IMR-90 (cell line): ENCODE measurements around the gene SLC16A8. TPM values are rescaled to one million over a fixed set of nuclear protein-coding genes. Genes with fewer than 3 reads are reported as not detected.

Source experiments
- ATAC-seq: fragments of 200-7000 bp; cut with Tn5 transposase; 2 replicates; pipeline ENCODE4 v1.9.1; 2020; ENCODE audit warnings: low read depth, mild to moderate bottlenecking, moderate library complexity
- BruUV-seq: library from RNA; stranded (reverse); fragments of 400-500 nt; replicated peaks from 2 replicates; lab custom pipeline; 2021; lab: Mats Ljungman, UMichigan
- CTCF ChIA-PET: fragments of 300-600 bp; formaldehyde crosslinking; extraction: SDS; loops from one replicate; lab custom pipeline; 2021; ENCODE audit warnings: antibody characterized with exemption; lab: Yijun Ruan, JAX
- POLR2A ChIA-PET: fragments of 300-600 bp; sonication (Branson Sonifier 250); formaldehyde crosslinking; loops from one replicate; lab custom pipeline; 2022; ENCODE audit warnings: antibody characterized with exemption; ENCODE audit not compliant: unreplicated experiment; lab: Charles Lee
- DNase-seq: peaks from one replicate; pipeline ENCODE4 v3.0.0; 2013
- H2AFZ ChIP-seq: replicated peaks from 2 replicates; pipeline ENCODE3; 2013; ENCODE audit warnings: low read length, mild to moderate bottlenecking; ENCODE audit not compliant: poor library complexity
- H2AK5ac ChIP-seq: 2 replicates; pipeline ENCODE4 v1.6.1; 2013; ENCODE audit warnings: low read depth, low read length, inconsistent platforms
- H2AK9ac ChIP-seq: replicated peaks from 2 replicates; pipeline ENCODE3; 2013; ENCODE audit warnings: mild to moderate bottlenecking, low read depth, low read length, moderate library complexity; ENCODE audit not compliant: poor library complexity
- H2BK120ac ChIP-seq: 2 replicates; pipeline ENCODE4 v1.6.1; 2013; ENCODE audit warnings: low read depth, low read length, inconsistent platforms
- H2BK15ac ChIP-seq: 3 replicates; pipeline ENCODE4 v1.6.1; 2013; ENCODE audit warnings: low read depth, low read length, inconsistent platforms
- H2BK20ac ChIP-seq: 2 replicates; pipeline ENCODE4 v1.6.1; 2013; ENCODE audit warnings: low read depth, mild to moderate bottlenecking, inconsistent platforms, low read length, moderate library complexity
- H2BK5ac ChIP-seq: 2 replicates; pipeline ENCODE4 v1.6.1; 2013; ENCODE audit warnings: mild to moderate bottlenecking, low read depth, low read length, inconsistent platforms; ENCODE audit not compliant: poor library complexity, severe bottlenecking
- H3K14ac ChIP-seq: replicated peaks from 2 replicates; pipeline ENCODE4 v1.6.1; 2013; ENCODE audit warnings: low read depth, low read length, inconsistent platforms
- H3K18ac ChIP-seq: 2 replicates; pipeline ENCODE4 v1.6.1; 2013; ENCODE audit warnings: low read depth, low read length, control low read depth
- H3K23ac ChIP-seq: 2 replicates; pipeline ENCODE4 v1.6.1; 2013; ENCODE audit warnings: low read depth, low read length, inconsistent platforms
- H3K27ac ChIP-seq: 2 replicates; pipeline ENCODE4 v1.5.1; 2013; ENCODE audit warnings: mild to moderate bottlenecking, control low read depth, low read length; ENCODE audit not compliant: insufficient read depth
- H3K27me3 ChIP-seq: 2 replicates; pipeline ENCODE4 v1.6.1; 2013; ENCODE audit warnings: low read length; ENCODE audit not compliant: control insufficient read depth, insufficient read depth
- H3K36me3 ChIP-seq: 2 replicates; pipeline ENCODE4 v1.6.1; 2013; ENCODE audit warnings: low read length, mixed read lengths; ENCODE audit not compliant: control insufficient read depth, insufficient read depth
- H3K4ac ChIP-seq: 2 replicates; pipeline ENCODE4 v1.6.1; 2013; ENCODE audit warnings: low read depth, low read length, inconsistent platforms
- H3K4me1 ChIP-seq: 2 replicates; pipeline ENCODE4 v1.6.1; 2013; ENCODE audit warnings: low read length, mixed read lengths; ENCODE audit not compliant: control insufficient read depth, insufficient read depth
- H3K4me2 ChIP-seq: 2 replicates; pipeline ENCODE4 v1.6.1; 2013; ENCODE audit warnings: low read depth, mild to moderate bottlenecking, control low read depth, low read length, moderate library complexity
- H3K4me3 ChIP-seq: 2 replicates; pipeline ENCODE4 v1.5.1; 2013; ENCODE audit warnings: low read depth, mild to moderate bottlenecking, control low read depth, low read length, moderate library complexity; ENCODE audit not compliant: insufficient read depth
- H3K56ac ChIP-seq: 2 replicates; pipeline ENCODE4 v1.6.1; 2013; ENCODE audit warnings: low read length, inconsistent platforms; ENCODE audit not compliant: insufficient read depth; ENCODE audit errors: extremely low read depth
- H3K79me1 ChIP-seq, 2 experiments: 2 replicates each; pipeline ENCODE4 v1.6.1; 2013; ENCODE audit warnings: low read length in 2 of 2, inconsistent platforms in 1 of 2, low read depth in 1 of 2
- H3K9ac ChIP-seq: 2 replicates; pipeline ENCODE4 v1.6.1; 2013; ENCODE audit warnings: low read depth, low read length, control low read depth
- H3K9me1 ChIP-seq: 2 replicates; pipeline ENCODE4 v1.6.1; 2013; ENCODE audit warnings: low read length, inconsistent platforms; ENCODE audit not compliant: insufficient read depth
- H3K9me3 ChIP-seq: 2 replicates; pipeline ENCODE4 v1.6.1; 2013; ENCODE audit warnings: low read length; ENCODE audit not compliant: control insufficient read depth, insufficient read depth
- H4K20me1 ChIP-seq: 2 replicates; pipeline ENCODE4 v1.6.1; 2013; ENCODE audit warnings: low read length, inconsistent platforms; ENCODE audit not compliant: insufficient read depth
- H4K5ac ChIP-seq: 2 replicates; pipeline ENCODE4 v1.6.1; 2013; ENCODE audit warnings: mild to moderate bottlenecking, low read depth, low read length, control low read depth
- H4K8ac ChIP-seq, 2 experiments: 2 replicates each; pipeline ENCODE4 v1.6.1; 2013; ENCODE audit warnings: low read depth in 2 of 2, low read length in 2 of 2, control low read depth in 1 of 2, inconsistent platforms in 1 of 2
- H4K91ac ChIP-seq: 2 replicates; pipeline ENCODE4 v1.6.1; 2013; ENCODE audit warnings: low read depth, low read length, inconsistent platforms; ENCODE audit not compliant: insufficient read depth
- BHLHE40 ChIP-seq: fragments of 150-350 bp; IDR thresholded peaks from 2 replicates; pipeline ENCODE4 v1.6.1; 2016; ENCODE audit warnings: mild to moderate bottlenecking, low read depth, low read length
- CEBPB ChIP-seq: IDR thresholded peaks from 2 replicates; pipeline ENCODE4 v1.6.1; 2012; ENCODE audit warnings: low read depth, low read length, improper control_type of control experiment
- CHD1 ChIP-seq: IDR thresholded peaks from 2 replicates; pipeline ENCODE4 v1.6.1; 2012; ENCODE audit warnings: low read depth, low read length, improper control_type of control experiment
- CTCF ChIP-seq: conservative IDR thresholded peaks from 2 replicates; pipeline ENCODE4 v1.5.1; 2012; ENCODE audit warnings: mild to moderate bottlenecking, low read depth, low read length, improper control_type of control experiment
- ELK1 ChIP-seq: fragments of 150-350 bp; IDR thresholded peaks from 2 replicates; pipeline ENCODE4 v1.6.1; 2016; ENCODE audit warnings: low read depth, mild to moderate bottlenecking, low read length, moderate library complexity, borderline replicate concordance
- FOS ChIP-seq: fragments of 150-350 bp; IDR thresholded peaks from 2 replicates; pipeline ENCODE4 v1.6.1; 2016; ENCODE audit warnings: low read depth, low read length
- MAFK ChIP-seq: IDR thresholded peaks from 2 replicates; pipeline ENCODE4 v1.6.1; 2012; ENCODE audit warnings: low read depth, low read length, improper control_type of control experiment
- MAZ ChIP-seq: IDR thresholded peaks from 2 replicates; pipeline ENCODE4 v1.6.1; 2012; ENCODE audit warnings: low read depth, mild to moderate bottlenecking, low read length, improper control_type of control experiment, moderate library complexity, borderline replicate concordance
- MXI1 ChIP-seq: IDR thresholded peaks from 2 replicates; pipeline ENCODE4 v1.6.1; 2012; ENCODE audit warnings: low read depth, mild to moderate bottlenecking, low read length, moderate library complexity, borderline replicate concordance
- NFE2L2 ChIP-seq: fragments of 150-350 bp; IDR thresholded peaks from 2 replicates; pipeline ENCODE4 v1.6.1; 2016; ENCODE audit warnings: low read depth, mild to moderate bottlenecking, low read length
- POLR2A ChIP-seq: IDR thresholded peaks from 2 replicates; pipeline ENCODE4 v1.6.1; 2012; ENCODE audit warnings: mild to moderate bottlenecking, low read depth, low read length
- RAD21 ChIP-seq: IDR thresholded peaks from 2 replicates; pipeline ENCODE4 v1.6.1; 2012; ENCODE audit warnings: low read length, improper control_type of control experiment
- RCOR1 ChIP-seq: IDR thresholded peaks from 2 replicates; pipeline ENCODE4 v1.6.1; 2012; ENCODE audit warnings: mild to moderate bottlenecking, low read length, improper control_type of control experiment; ENCODE audit not compliant: insufficient replicate concordance
- RFX5 ChIP-seq: IDR thresholded peaks from 2 replicates; pipeline ENCODE4 v1.8.0; 2012; ENCODE audit warnings: low read depth, mild to moderate bottlenecking, low read length, moderate library complexity
- SMC3 ChIP-seq: fragments of 150-350 bp; IDR thresholded peaks from 2 replicates; pipeline ENCODE4 v1.6.1; 2016; ENCODE audit warnings: low read depth, mild to moderate bottlenecking, antibody characterized with exemption, low read length, moderate library complexity
- USF2 ChIP-seq: fragments of 150-350 bp; IDR thresholded peaks from 2 replicates; pipeline ENCODE4 v1.6.1; 2017; ENCODE audit warnings: mild to moderate bottlenecking, antibody characterized with exemption, low read length, low read depth
- WGBS, 2 experiments: methylation state at CpG; one replicate each; pipeline versions ENCODE4 v1.1.5 to v1.1.7; 2013; ENCODE audit warnings: missing lambda C conversion rate in 2 of 2; ENCODE audit not compliant: insufficient read length in 1 of 2; ENCODE audit errors: extremely low coverage in 2 of 2; 5-methylcytosine and 5-hydroxymethylcytosine counted together
- dilution Hi-C: fragments of 300-500 bp; cut with HindIII; formaldehyde crosslinking; loops from one replicate; pipeline ENCODE4 v1.14.3; 2018; ENCODE audit warnings: low sequenced_read_pairs; ENCODE audit not compliant: unreplicated experiment
- in situ Hi-C: fragments of 300-500 bp; cut with MboI; formaldehyde crosslinking; loops from 3 replicates; pipeline ENCODE4 v1.14.3; 2019; ENCODE audit warnings: low sequenced_read_pairs, inconsistent platforms, mixed read lengths
- intact Hi-C: fragments of 100-400 bp; cut with micrococcal nuclease; formaldehyde crosslinking; loops from 2 replicates; pipeline ENCODE4 v1.10.0; 2022
- polyA plus RNA-seq, 3 experiments: library from polyadenylated mRNA; depleted of rRNA; stranded (reverse); fragments of >200 nt; gene quantifications; 2 replicates each; pipeline ENCODE4 v1.2.3, GENCODE V29; 2012; ENCODE audit warnings: low replicate concordance in 1 of 3
- total RNA-seq: library from RNA; depleted of rRNA; stranded (reverse); fragments of >200 nt; gene quantifications from 2 replicates; pipeline ENCODE4 v1.2.3, GENCODE V29; 2012

Gene SLC16A8
- total and polyA plus RNA-seq, 2 of the 4 experiments (the other 2 are of a cell fraction) = not detected

- Histone ChIP-seq H3K4ac (no peak overlapping the region), H4K5ac (no peak overlapping the region), H2BK5ac (no peak overlapping the region), H2BK15ac (no peak overlapping the region), H3K14ac (no peak overlapping the region), H2BK120ac (no peak overlapping the region), H3K27me3 (peaks cover 7% of the 10 kb centered on the region; the same call in 1 of the 2 replicates), H3K36me3 (no peaks in the 10 kb centered on the region), H3K9me1 (peaks cover 5% of the 10 kb centered on the region; the same call in 1 of the 2 replicates), H4K20me1 (no peaks in the 10 kb centered on the region), H4K91ac (no peak overlapping the region), H3K56ac (no peak overlapping the region), H3K23ac (no peak overlapping the region), H3K9me3 (no peaks in the 10 kb centered on the region), H2AK5ac (no peak overlapping the region), H2BK20ac (no peak overlapping the region), H4K8ac (no peak overlapping the region), H3K4me3 (no peak overlapping the region), H3K9ac (no peak overlapping the region), H2AFZ (peak overlapping the region; percentile 61), H3K79me1 (no peaks in the 10 kb centered on the region), H3K27ac (no peak overlapping the region), H3K18ac (no peak overlapping the region), H3K4me2 (no peak overlapping the region), H2AK9ac (no peak overlapping the region), H3K4me1 (peaks cover 4% of the 10 kb centered on the region)
- TF ChIP-seq CTCF (no peak), RFX5 (no peak), RCOR1 (no peak), MAZ (no peak), NFE2L2 (no peak), RAD21 (no peak), FOS (no peak), MAFK (no peak), MXI1 (no peak), USF2 (no peak), CHD1 (no peak), POLR2A (no peak), CEBPB (no peak), ELK1 (no peak), SMC3 (no peak), BHLHE40 (no peak)
- no peak for DNase-seq
- POLR2A ChIA-PET = interaction anchor here (0.6 kb wide), 1 partner anchor 108 kb away, joined by 5 read pairs; no protein-coding TSS in a partner anchor
- CTCF ChIA-PET = no interaction called here
- no TSS peak for BruUV-seq
- in situ Hi-C loops (no loop called here), intact Hi-C loops (no loop called here), dilution Hi-C loops (no loop called here)
- ATAC-seq = no peak
- WGBS, 2 experiments = 50% methylated on average over 2 of the region's 15 CpGs; no CpG with 5 or more reads in 1 of the 2 experiments
Measured at GRCh38 chr22:38097058-38097457, 13.1 kb upstream of the SLC16A8 start.
